NB4 (cell line): ENCODE data around the gene SPINK9.
A peak's percentile ranks its signal among the peaks of the same experiment; 100 is the strongest.

ENCODE experiments used
- DNase-seq: peaks from one replicate; pipeline ENCODE4 v3.0.0; 2010; ENCODE audit warnings: low read depth
- H3K4me3 ChIP-seq: one replicate; pipeline ENCODE4 v1.5.1; 2011; ENCODE audit warnings: mild to moderate bottlenecking, low read depth, low read length, moderate library complexity
- CTCF ChIP-seq: IDR thresholded peaks from one replicate; pipeline ENCODE4 v1.5.1; 2012; ENCODE audit warnings: low read depth, low read length
- MAX ChIP-seq: IDR thresholded peaks from 2 replicates; pipeline ENCODE4 v1.6.1; 2011; ENCODE audit warnings: low read depth, low read length
- MYC ChIP-seq: IDR thresholded peaks from 2 replicates; pipeline ENCODE4 v1.6.1; 2011; ENCODE audit warnings: low read depth, low read length
- POLR2A ChIP-seq: IDR thresholded peaks from 2 replicates; pipeline ENCODE4 v1.6.1; 2011; ENCODE audit warnings: mild to moderate bottlenecking; ENCODE audit not compliant: insufficient read length; ENCODE audit errors: extremely low read depth

Gene SPINK9

GRCh38 chr5:148372893-148373292, 37.5 kb downstream of the SPINK9 start:
- TF ChIP-seq MYC (no peak), POLR2A (no peak), CTCF (no peak), MAX (no peak)
- no peak for DNase-seq
- no peak overlapping the region for H3K4me3 ChIP-seq

GRCh38 chr5:148374690-148375360, 39.5 kb downstream of the SPINK9 start:
- DNase-seq = peak; percentile 75
- no peak overlapping the region for H3K4me3 ChIP-seq
- TF ChIP-seq MAX = no peak
- TF ChIP-seq CTCF = peak; percentile 72

GRCh38 chr5:148376198-148376597, 40.8 kb downstream of the SPINK9 start:
- no peak for TF ChIP-seq MYC
- no peak for TF ChIP-seq MAX
- TF ChIP-seq CTCF = no peak
- no peak overlapping the region for H3K4me3 ChIP-seq
- no peak for DNase-seq

GRCh38 chr5:148378670-148379069, 43.3 kb downstream of the SPINK9 start:
- no peak overlapping the region for H3K4me3 ChIP-seq
- TF ChIP-seq CTCF = no peak
- TF ChIP-seq MYC = no peak
- TF ChIP-seq POLR2A = no peak
- TF ChIP-seq MAX = no peak
- DNase-seq = peak; percentile 26

- no peak overlapping the region for H3K4me3 ChIP-seq
- TF ChIP-seq CTCF (no peak), MAX (no peak)
- no peak for DNase-seq
These were observed 44.0 kb downstream of the SPINK9 start for GRCh38 chr5:148379340-148379739.

GRCh38 chr5:148381906-148382305, 46.5 kb downstream of the SPINK9 start:
- DNase-seq = no peak
- TF ChIP-seq CTCF = no peak
- no peak for TF ChIP-seq POLR2A
- no peak for TF ChIP-seq MAX
- no peak overlapping the region for H3K4me3 ChIP-seq
